HepG2 (cell line): ENCODE measurements around the gene PDE6C. TPM values are rescaled to one million over a fixed set of nuclear protein-coding genes. Genes with fewer than 3 reads are reported as not detected.

Experiments used
- ATAC-seq: fragments of 200-7000 bp; cut with Tn5 transposase; 3 replicates; pipeline ENCODE4 v1.9.1; 2020; ENCODE audit warnings: mild to moderate bottlenecking, moderate library complexity
- BruUV-seq: library from RNA; stranded (reverse); fragments of 400-500 nt; replicated peaks from 2 replicates; lab custom pipeline; 2021; lab: Mats Ljungman, UMichigan
- CTCF ChIA-PET: fragments of 300-600 bp; formaldehyde crosslinking; extraction: SDS; loops from one replicate; lab custom pipeline; 2021; ENCODE audit warnings: low total read pairs, inconsistent platforms, low intra/inter-chr PET ratio; lab: Yijun Ruan, JAX
- POLR2A ChIA-PET: fragments of 350-600 bp; sonication (Branson Sonifier 250); formaldehyde crosslinking; loops from one replicate; lab custom pipeline; 2020; ENCODE audit warnings: antibody characterized with exemption, inconsistent platforms; lab: Yijun Ruan, JAX
- DNase-seq: peaks from one replicate; pipeline ENCODE4 v3.0.0-alpha.2; 2015; ENCODE audit warnings: low spot score
- FAIRE-seq: peaks from 3 replicates; lab custom pipeline; 2011; peaks lifted over from hg19 to GRCh38; lab: Jason Lieb, UNC
- H2AFZ ChIP-seq: one replicate; pipeline ENCODE4 v1.6.1; 2011; ENCODE audit warnings: low read length, inconsistent platforms
- H3K27ac ChIP-seq: fragments of 300-600 bp; 3 replicates; pipeline ENCODE4 v1.8.0; 2011; ENCODE audit warnings: mixed run types, mild to moderate bottlenecking, mixed read lengths, low read length, inconsistent platforms; ENCODE audit not compliant: insufficient read depth; ENCODE audit errors: extremely low read length
- H3K27me3 ChIP-seq, 2 experiments: fragments of 200-600 bp in 1 of 2; 2 replicates in 1 of 2; 3 replicates in 1 of 2; pipeline versions ENCODE4 v1.6.0 to v1.8.0; 2011; ENCODE audit warnings: low read length in 2 of 2, mild to moderate bottlenecking in 2 of 2, moderate library complexity in 2 of 2, inconsistent platforms in 1 of 2; ENCODE audit not compliant: insufficient read depth in 2 of 2, control insufficient read depth in 1 of 2
- H3K36me3 ChIP-seq, 2 experiments: fragments of 200-600 bp in 1 of 2; replicated peaks in 1 of 2; 2 replicates in 1 of 2; 3 replicates in 1 of 2; pipeline versions ENCODE4 v1.5.1 to v1.8.0; 2011; ENCODE audit warnings: low read length in 2 of 2, inconsistent platforms in 1 of 2; ENCODE audit not compliant: insufficient read depth in 2 of 2, control insufficient read depth in 1 of 2
- H3K4me1 ChIP-seq: 2 replicates; pipeline ENCODE4 v1.5.1; 2012; ENCODE audit warnings: low read length, inconsistent platforms; ENCODE audit not compliant: insufficient read depth
- H3K4me2 ChIP-seq: 2 replicates; pipeline ENCODE4 v1.6.0; 2011; ENCODE audit warnings: low read depth, low read length, inconsistent platforms
- H3K4me3 ChIP-seq, 3 experiments: fragments of 200-600 bp in 1 of 3; sonication (generic), shearing (Covaris generic) in 1 of 3; replicated peaks in 1 of 3; 2 replicates each; pipeline ENCODE4 v1.5.1; 2011 to 2016; ENCODE audit warnings: low read length in 3 of 3, inconsistent platforms in 2 of 3, low read depth in 2 of 3, mild to moderate bottlenecking in 2 of 3, control low read depth in 1 of 3, mixed read lengths in 1 of 3; ENCODE audit not compliant: insufficient read depth in 1 of 3
- H3K79me2 ChIP-seq: one replicate; pipeline ENCODE4 v1.6.1; 2011; ENCODE audit warnings: low read length, inconsistent platforms; ENCODE audit not compliant: insufficient read depth
- H3K9ac ChIP-seq: 2 replicates; pipeline ENCODE4 v1.6.0; 2011; ENCODE audit warnings: mild to moderate bottlenecking, low read depth, low read length, inconsistent platforms; ENCODE audit not compliant: insufficient read depth
- H3K9me3 ChIP-seq: 2 replicates; pipeline ENCODE4 v1.5.1; 2012; ENCODE audit warnings: mild to moderate bottlenecking, low read length
- H4K20me1 ChIP-seq: 2 replicates; pipeline ENCODE4 v1.6.0; 2011; ENCODE audit warnings: inconsistent platforms, mild to moderate bottlenecking, low read length, moderate library complexity; ENCODE audit not compliant: insufficient read depth
- GZF1 ChIP-seq: sonication (generic); formaldehyde crosslinking; IDR thresholded peaks from 2 replicates; pipeline ENCODE4 v1.5.1; 2020; ENCODE audit warnings: mild to moderate bottlenecking, missing genetic modification reagents
- JUN ChIP-seq: sonication (generic); formaldehyde crosslinking; IDR thresholded peaks from 2 replicates; pipeline ENCODE4 v1.4.0; 2020; ENCODE audit warnings: mild to moderate bottlenecking, missing genetic modification reagents
- KLF11 ChIP-seq: IDR thresholded peaks from 2 replicates; pipeline ENCODE4 v1.6.1; 2016; ENCODE audit warnings: missing compliant biosample characterization
- MZF1 ChIP-seq: sonication (generic); formaldehyde crosslinking; IDR thresholded peaks from 2 replicates; pipeline ENCODE4 v1.8.1; 2023; ENCODE audit warnings: mild to moderate bottlenecking, missing genetic modification reagents, borderline replicate concordance
- RBM22 ChIP-seq: fragments of 200-400 bp; formaldehyde crosslinking; optimal IDR thresholded peaks from 2 replicates; pipeline ENCODE3; 2017; ENCODE audit warnings: mild to moderate bottlenecking, low read length, moderate library complexity
- ZFYVE20 ChIP-seq: sonication (generic); formaldehyde crosslinking; IDR thresholded peaks from 2 replicates; pipeline ENCODE4 v1.8.0; 2023; ENCODE audit warnings: low read depth, mild to moderate bottlenecking, moderate library complexity, missing genetic modification reagents, borderline replicate concordance
- ZMAT3 ChIP-seq: sonication (generic); formaldehyde crosslinking; conservative IDR thresholded peaks from 2 replicates; pipeline ENCODE4 v1.7.0; 2021; ENCODE audit warnings: missing genetic modification reagents
- ZNF207 ChIP-seq: fragments of 450-650 bp; IDR thresholded peaks from 2 replicates; pipeline ENCODE4 v1.6.1; 2016; ENCODE audit warnings: antibody characterized with exemption, borderline replicate concordance
- ZNF354B ChIP-seq: sonication (generic); formaldehyde crosslinking; IDR thresholded peaks from 2 replicates; pipeline ENCODE4 v1.8.0; 2022; ENCODE audit warnings: mild to moderate bottlenecking, missing genetic modification reagents
- ZNF501 ChIP-seq: sonication (generic); formaldehyde crosslinking; IDR thresholded peaks from 2 replicates; pipeline ENCODE4 v1.5.1; 2020; ENCODE audit warnings: mild to moderate bottlenecking, moderate library complexity, missing genetic modification reagents
- ZNF777 ChIP-seq: sonication (generic); formaldehyde crosslinking; IDR thresholded peaks from 2 replicates; pipeline ENCODE4 v1.4.0; 2020; ENCODE audit warnings: missing genetic modification reagents
- WGBS: methylation state at CpG from one replicate; pipeline ENCODE4 v1.1.6; 2017; ENCODE audit warnings: low lambda C conversion rate; 5-methylcytosine and 5-hydroxymethylcytosine counted together
- in situ Hi-C: cut with HindIII; loops from 2 replicates; pipeline ENCODE4 v1.10.0; 2017; ENCODE audit warnings: low pct_unique_long_range_greater_than_20kb; ENCODE audit not compliant: extremely low pct_ligation_motif_present
- intact Hi-C: fragments of 100-400 bp; cut with micrococcal nuclease; formaldehyde crosslinking; loops from one replicate; pipeline ENCODE4 v1.10.0; 2022; ENCODE audit not compliant: unreplicated experiment
- polyA plus RNA-seq, 8 experiments: library from polyadenylated mRNA; depleted of rRNA in 3 of 8; stranded (reverse) in 7 of 8; unstranded in 1 of 8; fragments of >200 nt; fragmentation: Illumina TruSeq in 4 of 8; extraction: Trizol in 4 of 8; gene quantifications; 2 replicates each; pipeline versions ENCODE4 v1.2.1 to v1.2.3, GENCODE V29; 2011 to 2016; ENCODE audit warnings: low read depth in 4 of 8, missing spikeins in 1 of 8, mixed read lengths in 1 of 8; ENCODE audit not compliant: insufficient read depth in 1 of 8
- total RNA-seq, 5 experiments: library from RNA; depleted of rRNA; stranded (reverse); fragments of >200 nt; fragmentation: Illumina TruSeq; extraction: Trizol; gene quantifications; 2 replicates each; pipeline ENCODE4 v1.2.3, GENCODE V29; 2016; ENCODE audit warnings: low read depth in 1 of 5
- TF ChIP-seq, protein P1 (sequence below): fragments of 450-650 bp; IDR thresholded peaks from 2 replicates; pipeline ENCODE4 v1.6.1; 2016
- TF ChIP-seq, protein P2 (sequence below): sonication (generic); formaldehyde crosslinking; IDR thresholded peaks from 2 replicates; pipeline ENCODE4 v1.4.0; 2020; ENCODE audit warnings: missing genetic modification reagents
- TF ChIP-seq, protein P3 (sequence below): sonication (generic); formaldehyde crosslinking; IDR thresholded peaks from 2 replicates; pipeline ENCODE4 v1.4.0; 2020; ENCODE audit warnings: mild to moderate bottlenecking, missing genetic modification reagents
- TF ChIP-seq, protein P4 (sequence below), 2 experiments: sonication (generic) in 1 of 2; formaldehyde crosslinking in 1 of 2; IDR thresholded peaks; 2 replicates each; pipeline versions ENCODE4 v1.5.1 to v1.6.1; 2011 to 2020; ENCODE audit warnings: borderline replicate concordance in 1 of 2, low read depth in 1 of 2, low read length in 1 of 2, mild to moderate bottlenecking in 1 of 2, missing genetic modification reagents in 1 of 2, moderate library complexity in 1 of 2
- TF ChIP-seq, protein P5 (sequence below): IDR thresholded peaks from 2 replicates; pipeline ENCODE4 v1.6.1; 2018; ENCODE audit warnings: missing genetic modification reagents, mild to moderate bottlenecking, missing compliant biosample characterization

PDE6C gene
- total and polyA plus RNA-seq, 2 of the 13 experiments (the other 11 are each of a cell fraction or from before 2014, with no cell fraction given) = 0.64 TPM; not detected in 1

DNA sequence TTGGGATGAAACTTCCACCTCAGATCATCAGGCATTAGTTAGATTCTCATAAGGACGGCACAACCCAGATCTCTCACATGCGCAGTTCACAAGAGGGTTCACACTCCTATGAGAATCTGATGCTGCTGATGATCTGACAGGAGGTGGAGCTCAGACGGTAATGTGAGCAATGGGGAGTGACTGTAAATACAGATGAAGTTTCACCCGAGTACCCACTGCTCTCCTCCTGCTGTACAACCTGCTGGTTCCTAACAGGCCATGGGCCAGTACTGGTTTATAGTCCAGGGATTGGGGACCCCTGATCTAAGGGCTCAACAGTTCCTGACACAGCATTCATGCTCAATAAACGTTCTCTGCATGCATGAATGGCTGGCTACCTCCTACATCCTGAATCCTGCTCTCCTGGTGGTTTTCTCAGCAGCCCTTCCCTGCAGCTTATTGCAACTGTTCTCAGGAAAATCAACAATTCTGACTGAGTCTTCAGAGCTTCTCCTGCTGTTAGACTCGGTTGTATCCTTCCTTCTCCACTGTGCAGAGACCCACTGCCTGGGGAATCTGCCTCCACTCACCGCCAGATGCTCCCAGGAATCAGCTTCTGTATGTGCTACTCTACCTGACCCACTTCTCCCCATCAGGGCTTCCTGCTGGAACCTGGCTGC, 17.4 kb downstream of the PDE6C start:
- Histone ChIP-seq H3K27ac (no peak overlapping the region), H3K4me3 (no peak overlapping the region), H3K36me3 (no peaks in the 10 kb centered on the region), H4K20me1 (no peaks in the 10 kb centered on the region), H3K9me3 (no peaks in the 10 kb centered on the region), H3K27me3 (peaks cover 0 to 18% of the 10 kb centered on the region in 2 experiments; a peak in 4 of 5 replicates), H2AFZ (no peak overlapping the region), H3K9ac (no peak overlapping the region), H3K4me2 (no peak overlapping the region), H3K79me2 (no peaks in the 10 kb centered on the region), H3K4me1 (no peaks in the 10 kb centered on the region)
- intact Hi-C loops = no loop called here
- ATAC-seq = no peak
- ChIA-PET POLR2A (no interaction called here), CTCF (no interaction called here)
- FAIRE-seq = no peak
- no peak for DNase-seq
- no TSS peak for BruUV-seq
- WGBS = 52% methylated on average over 4 of the region's 7 CpGs
- in situ Hi-C loops = no loop called here
- TF ChIP-seq, protein P1, sequence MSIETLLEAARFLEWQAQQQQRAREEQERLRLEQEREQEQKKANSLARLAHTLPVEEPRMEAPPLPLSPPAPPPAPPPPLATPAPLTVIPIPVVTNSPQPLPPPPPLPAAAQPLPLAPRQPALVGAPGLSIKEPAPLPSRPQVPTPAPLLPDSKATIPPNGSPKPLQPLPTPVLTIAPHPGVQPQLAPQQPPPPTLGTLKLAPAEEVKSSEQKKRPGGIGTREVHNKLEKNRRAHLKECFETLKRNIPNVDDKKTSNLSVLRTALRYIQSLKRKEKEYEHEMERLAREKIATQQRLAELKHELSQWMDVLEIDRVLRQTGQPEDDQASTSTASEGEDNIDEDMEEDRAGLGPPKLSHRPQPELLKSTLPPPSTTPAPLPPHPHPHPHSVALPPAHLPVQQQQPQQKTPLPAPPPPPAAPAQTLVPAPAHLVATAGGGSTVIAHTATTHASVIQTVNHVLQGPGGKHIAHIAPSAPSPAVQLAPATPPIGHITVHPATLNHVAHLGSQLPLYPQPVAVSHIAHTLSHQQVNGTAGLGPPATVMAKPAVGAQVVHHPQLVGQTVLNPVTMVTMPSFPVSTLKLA = no peak
- TF ChIP-seq ZNF777 (CRISPR knock-in tag) (no peak), JUN (CRISPR knock-in tag) (no peak), ZMAT3 (no peak), ZFYVE20 (CRISPR knock-in tag) (no peak), RBM22 (no peak), ZNF501 (CRISPR knock-in tag) (no peak), ZNF207 (no peak), KLF11 (CRISPR knock-in tag) (no peak), GZF1 (no peak), ZNF354B (no peak), MZF1 (CRISPR knock-in tag) (no peak)
- TF ChIP-seq, protein P2, sequence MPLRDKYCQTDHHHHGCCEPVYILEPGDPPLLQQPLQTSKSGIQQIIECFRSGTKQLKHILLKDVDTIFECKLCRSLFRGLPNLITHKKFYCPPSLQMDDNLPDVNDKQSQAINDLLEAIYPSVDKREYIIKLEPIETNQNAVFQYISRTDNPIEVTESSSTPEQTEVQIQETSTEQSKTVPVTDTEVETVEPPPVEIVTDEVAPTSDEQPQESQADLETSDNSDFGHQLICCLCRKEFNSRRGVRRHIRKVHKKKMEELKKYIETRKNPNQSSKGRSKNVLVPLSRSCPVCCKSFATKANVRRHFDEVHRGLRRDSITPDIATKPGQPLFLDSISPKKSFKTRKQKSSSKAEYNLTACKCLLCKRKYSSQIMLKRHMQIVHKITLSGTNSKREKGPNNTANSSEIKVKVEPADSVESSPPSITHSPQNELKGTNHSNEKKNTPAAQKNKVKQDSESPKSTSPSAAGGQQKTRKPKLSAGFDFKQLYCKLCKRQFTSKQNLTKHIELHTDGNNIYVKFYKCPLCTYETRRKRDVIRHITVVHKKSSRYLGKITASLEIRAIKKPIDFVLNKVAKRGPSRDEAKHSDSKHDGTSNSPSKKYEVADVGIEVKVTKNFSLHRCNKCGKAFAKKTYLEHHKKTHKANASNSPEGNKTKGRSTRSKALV (CRISPR knock-in tag) = no peak
- TF ChIP-seq, protein P3, sequence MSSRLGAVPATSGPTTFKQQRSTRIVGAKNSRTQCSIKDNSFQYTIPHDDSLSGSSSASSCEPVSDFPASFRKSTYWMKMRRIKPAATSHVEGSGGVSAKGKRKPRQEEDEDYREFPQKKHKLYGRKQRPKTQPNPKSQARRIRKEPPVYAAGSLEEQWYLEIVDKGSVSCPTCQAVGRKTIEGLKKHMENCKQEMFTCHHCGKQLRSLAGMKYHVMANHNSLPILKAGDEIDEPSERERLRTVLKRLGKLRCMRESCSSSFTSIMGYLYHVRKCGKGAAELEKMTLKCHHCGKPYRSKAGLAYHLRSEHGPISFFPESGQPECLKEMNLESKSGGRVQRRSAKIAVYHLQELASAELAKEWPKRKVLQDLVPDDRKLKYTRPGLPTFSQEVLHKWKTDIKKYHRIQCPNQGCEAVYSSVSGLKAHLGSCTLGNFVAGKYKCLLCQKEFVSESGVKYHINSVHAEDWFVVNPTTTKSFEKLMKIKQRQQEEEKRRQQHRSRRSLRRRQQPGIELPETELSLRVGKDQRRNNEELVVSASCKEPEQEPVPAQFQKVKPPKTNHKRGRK (CRISPR knock-in tag) = no peak
- TF ChIP-seq, protein P4, sequence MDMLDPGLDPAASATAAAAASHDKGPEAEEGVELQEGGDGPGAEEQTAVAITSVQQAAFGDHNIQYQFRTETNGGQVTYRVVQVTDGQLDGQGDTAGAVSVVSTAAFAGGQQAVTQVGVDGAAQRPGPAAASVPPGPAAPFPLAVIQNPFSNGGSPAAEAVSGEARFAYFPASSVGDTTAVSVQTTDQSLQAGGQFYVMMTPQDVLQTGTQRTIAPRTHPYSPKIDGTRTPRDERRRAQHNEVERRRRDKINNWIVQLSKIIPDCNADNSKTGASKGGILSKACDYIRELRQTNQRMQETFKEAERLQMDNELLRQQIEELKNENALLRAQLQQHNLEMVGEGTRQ (IDR thresholded peaks at IDR 0.05; ENCODE audit: low read depth, low read length) = no peak
- TF ChIP-seq, protein P4 (CRISPR knock-in tag; IDR thresholded peaks at IDR 0.05; ENCODE audit: borderline replicate concordance) = no peak
- TF ChIP-seq, protein P5, sequence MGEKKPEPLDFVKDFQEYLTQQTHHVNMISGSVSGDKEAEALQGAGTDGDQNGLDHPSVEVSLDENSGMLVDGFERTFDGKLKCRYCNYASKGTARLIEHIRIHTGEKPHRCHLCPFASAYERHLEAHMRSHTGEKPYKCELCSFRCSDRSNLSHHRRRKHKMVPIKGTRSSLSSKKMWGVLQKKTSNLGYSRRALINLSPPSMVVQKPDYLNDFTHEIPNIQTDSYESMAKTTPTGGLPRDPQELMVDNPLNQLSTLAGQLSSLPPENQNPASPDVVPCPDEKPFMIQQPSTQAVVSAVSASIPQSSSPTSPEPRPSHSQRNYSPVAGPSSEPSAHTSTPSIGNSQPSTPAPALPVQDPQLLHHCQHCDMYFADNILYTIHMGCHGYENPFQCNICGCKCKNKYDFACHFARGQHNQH = no peak
